ENCODE results near the gene FZR1.

- TF ChIP-seq, protein P1, sequence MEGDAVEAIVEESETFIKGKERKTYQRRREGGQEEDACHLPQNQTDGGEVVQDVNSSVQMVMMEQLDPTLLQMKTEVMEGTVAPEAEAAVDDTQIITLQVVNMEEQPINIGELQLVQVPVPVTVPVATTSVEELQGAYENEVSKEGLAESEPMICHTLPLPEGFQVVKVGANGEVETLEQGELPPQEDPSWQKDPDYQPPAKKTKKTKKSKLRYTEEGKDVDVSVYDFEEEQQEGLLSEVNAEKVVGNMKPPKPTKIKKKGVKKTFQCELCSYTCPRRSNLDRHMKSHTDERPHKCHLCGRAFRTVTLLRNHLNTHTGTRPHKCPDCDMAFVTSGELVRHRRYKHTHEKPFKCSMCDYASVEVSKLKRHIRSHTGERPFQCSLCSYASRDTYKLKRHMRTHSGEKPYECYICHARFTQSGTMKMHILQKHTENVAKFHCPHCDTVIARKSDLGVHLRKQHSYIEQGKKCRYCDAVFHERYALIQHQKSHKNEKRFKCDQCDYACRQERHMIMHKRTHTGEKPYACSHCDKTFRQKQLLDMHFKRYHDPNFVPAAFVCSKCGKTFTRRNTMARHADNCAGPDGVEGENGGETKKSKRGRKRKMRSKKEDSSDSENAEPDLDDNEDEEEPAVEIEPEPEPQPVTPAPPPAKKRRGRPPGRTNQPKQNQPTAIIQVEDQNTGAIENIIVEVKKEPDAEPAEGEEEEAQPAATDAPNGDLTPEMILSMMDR (conservative IDR thresholded peaks at IDR 0.05), result no peak; the same call in 1 of the 2 replicates
- no peak for TF ChIP-seq EZH2 (IDR thresholded peaks at IDR 0.05; ENCODE audit: low read depth)
These were observed at the start of gene FZR1 for GRCh38 chr19:3505598-3506383.
